Measurements from ENCODE around the gene HTR7. TPM values are rescaled to one million over a fixed set of nuclear protein-coding genes. Genes with fewer than 3 reads are reported as not detected.
"Not testable (repeated sequence)": the region's sequence is repeated elsewhere in the genome, so short reads cannot be mapped to it uniquely, and the experiment has no call there.

Gene HTR7
- total RNA-seq = 0.38 TPM
- polyA plus RNA-seq (ENCODE audit: insufficient read depth, low read depth, low replicate concordance) = not detected
- long read RNA-seq, donor 1 = 0 reads
- long read RNA-seq, donor 2, partial matches to known transcripts = 0 of 2 reads
- long read RNA-seq, donor 2, other reads (novel, unspliced or antisense) = 0 of 2 reads
- long read RNA-seq, donor 3 = 0 reads
- long read RNA-seq, donor 4, partial matches to known transcripts = 0 of 11 reads
- long read RNA-seq, donor 4, other reads (novel, unspliced or antisense) = 11 of 11 reads
- long read RNA-seq, donor 5 = 0 reads
- long read RNA-seq, donor 6 = 0 reads
- long read RNA-seq, donor 7, partial matches to known transcripts = 0 of 3 reads
- long read RNA-seq, donor 7, other reads (novel, unspliced or antisense) = 2 of 3 reads
- long read RNA-seq, donor 8 = 0 reads
- long read RNA-seq, donor 9 = 0 reads
- long read RNA-seq, donor 10 = 0 reads

GRCh38 chr10:90857635-90858460, at the start of gene HTR7:
Gene HTR7 (minus strand): TSS chr10:90858039. CDS start chr10:90857671, 368 bp downstream.
- no peaks in the 10 kb centered on the region for H3K36me3 ChIP-seq (ENCODE audit: control insufficient read depth in 2 of 3, insufficient read depth in 3 of 3, low read length in 3 of 3)
- DNase-seq (peak; percentile 67 to 82 (median 72)), FAIRE-seq (no peak)
- peaks cover 0 to 5% (median 0%) of the 10 kb centered on the region in 3 donors for H3K4me1 ChIP-seq (ENCODE audit: control insufficient read depth in 2 of 3, insufficient read depth in 2 of 3, low read depth in 1 of 3, low read length in 3 of 3)
- peak; percentile 24 for TF ChIP-seq CTCF (IDR thresholded peaks at IDR 0.05; ENCODE audit: borderline replicate concordance, extremely low read depth, insufficient read depth)
- peak within 1 kb of the TSS; percentile 26 to 64 (median 48) for H3K4me3 ChIP-seq (ENCODE audit: low read length in 3 of 3)
- no peak within 1 kb of the TSS for H3K27ac ChIP-seq (ENCODE audit: low read depth in 2 of 2, low read length in 2 of 2)
- intact Hi-C loops (cut with DNase I) = no loop called here
- peaks cover 16% of the 10 kb centered on the region for H3K27me3 ChIP-seq (ENCODE audit: control insufficient read depth, insufficient read depth, low read length)
- no peaks in the 10 kb centered on the region for H3K9me3 ChIP-seq (ENCODE audit: control insufficient read depth in 2 of 3, insufficient read depth in 1 of 3, low read length in 3 of 3)
- H3K9ac ChIP-seq (ENCODE audit: low read length in 3 of 3) = peak within 1 kb of the TSS in 1 of 3 donors; percentile 3

GRCh38 chr10:90906596-90906995, 48.8 kb upstream of the HTR7 start:
- H3K27ac ChIP-seq (ENCODE audit: low read depth in 2 of 2, low read length in 2 of 2) = no peak overlapping the region
- no peak for FAIRE-seq

GRCh38 chr10:90905925-90906324, 48.1 kb upstream of the HTR7 start:
- intact Hi-C loops (cut with DNase I) = no loop called here
- no peak overlapping the region for H3K4me3 ChIP-seq (ENCODE audit: low read length in 3 of 3)
- no peak for DNase-seq
- H3K9ac ChIP-seq (ENCODE audit: low read length in 3 of 3) = no peak overlapping the region
- H3K9me3 ChIP-seq (ENCODE audit: control insufficient read depth in 2 of 3, insufficient read depth in 1 of 3, low read length in 3 of 3) = no peaks in the 10 kb centered on the region
- no peaks in the 10 kb centered on the region for H3K27me3 ChIP-seq (ENCODE audit: control insufficient read depth, insufficient read depth, low read length)
- no peaks in the 10 kb centered on the region for H3K4me1 ChIP-seq (ENCODE audit: control insufficient read depth in 2 of 3, insufficient read depth in 2 of 3, low read depth in 1 of 3, low read length in 3 of 3)
- FAIRE-seq = no peak
- H3K27ac ChIP-seq (ENCODE audit: low read depth in 2 of 2, low read length in 2 of 2) = no peak overlapping the region
- H3K36me3 ChIP-seq (ENCODE audit: control insufficient read depth in 2 of 3, insufficient read depth in 3 of 3, low read length in 3 of 3) = no peaks in the 10 kb centered on the region
- TF ChIP-seq CTCF (IDR thresholded peaks at IDR 0.05; ENCODE audit: borderline replicate concordance, extremely low read depth, insufficient read depth) = no peak

More at GRCh38 chr10:90906596-90906995, 48.8 kb upstream of the HTR7 start:
- no peak overlapping the region for H3K9ac ChIP-seq (ENCODE audit: low read length in 3 of 3)
- H3K9me3 ChIP-seq (ENCODE audit: control insufficient read depth in 2 of 3, insufficient read depth in 1 of 3, low read length in 3 of 3) = no peaks in the 10 kb centered on the region
- no peak for DNase-seq
- no peak overlapping the region for H3K4me3 ChIP-seq (ENCODE audit: low read length in 3 of 3)
- no peaks in the 10 kb centered on the region for H3K27me3 ChIP-seq (ENCODE audit: control insufficient read depth, insufficient read depth, low read length)
- H3K36me3 ChIP-seq (ENCODE audit: control insufficient read depth in 2 of 3, insufficient read depth in 3 of 3, low read length in 3 of 3) = no peaks in the 10 kb centered on the region
- peaks cover 0 to under 1% (median 0%) of the 10 kb centered on the region in 3 donors for H3K4me1 ChIP-seq (ENCODE audit: control insufficient read depth in 2 of 3, insufficient read depth in 2 of 3, low read depth in 1 of 3, low read length in 3 of 3)
- no peak for TF ChIP-seq CTCF (IDR thresholded peaks at IDR 0.05; ENCODE audit: borderline replicate concordance, extremely low read depth, insufficient read depth)
- intact Hi-C loops (cut with DNase I) = no loop called here

GRCh38 chr10:90896916-90897315, 39.1 kb upstream of the HTR7 start:
- H3K4me3 ChIP-seq (ENCODE audit: low read length in 3 of 3); intact Hi-C loops (cut with DNase I); H3K27ac ChIP-seq (ENCODE audit: low read depth in 2 of 2, low read length in 2 of 2); H3K27me3 ChIP-seq (ENCODE audit: control insufficient read depth, insufficient read depth, low read length); H3K9me3 ChIP-seq (ENCODE audit: control insufficient read depth in 2 of 3, insufficient read depth in 1 of 3, low read length in 3 of 3); H3K9ac ChIP-seq (ENCODE audit: low read length in 3 of 3); FAIRE-seq; H3K4me1 ChIP-seq (ENCODE audit: control insufficient read depth in 2 of 3, insufficient read depth in 2 of 3, low read depth in 1 of 3, low read length in 3 of 3); DNase-seq: not testable (repeated sequence)
- H3K36me3 ChIP-seq (ENCODE audit: control insufficient read depth in 2 of 3, insufficient read depth in 3 of 3, low read length in 3 of 3) = peaks cover 0 to 27% (median 8%) of the 10 kb centered on the region in 3 donors

Data from kidney (tissue), 22 donors.